Stimulated activated CD8-positive, alpha-beta memory T cell treated with anti-CD3 and anti-CD28 coated beads, Interleukin-7, amount 100 ng/mL, for 48 hours (primary cell): ENCODE results near the gene PRR22.
"Not testable (repeated sequence)": the region's sequence is repeated elsewhere in the genome, so short reads cannot be mapped to it uniquely, and the experiment has no call there.

Experiments
- DNase-seq, 2 donors: peaks; one replicate each; pipeline ENCODE4 v3.0.0-alpha.2; 2020; ENCODE audit warnings: low read depth in 1 of 2; ENCODE audit errors: extremely low read depth in 1 of 2

Gene PRR22

DNA sequence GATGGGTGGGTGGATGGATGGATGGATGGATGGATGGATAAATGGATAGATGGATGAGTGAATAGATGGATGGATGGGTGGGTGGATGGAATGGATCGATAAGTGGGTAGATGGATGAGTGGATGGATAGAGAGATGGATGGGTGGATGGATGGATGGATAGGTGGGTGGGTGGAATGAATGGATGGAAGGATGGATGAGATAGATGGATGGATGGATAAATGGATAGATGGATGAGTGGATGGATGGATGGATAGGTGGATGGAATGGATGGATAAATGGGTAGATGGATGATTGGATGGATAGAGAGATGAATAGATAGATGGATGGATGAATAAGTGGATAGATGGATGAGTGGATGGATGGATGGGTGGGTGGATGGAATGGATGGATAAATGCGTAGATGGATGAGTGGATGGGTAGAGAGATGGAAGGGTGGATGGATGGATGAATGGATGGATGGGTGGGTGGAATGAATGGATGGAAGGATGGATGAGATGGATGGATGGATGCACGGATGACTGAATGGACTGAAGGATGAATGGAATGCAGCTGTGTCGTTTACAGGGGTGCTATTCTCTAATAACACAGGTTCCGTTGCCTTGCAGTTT lies 21.8 kb downstream of the PRR22 start:
- DNase-seq: no peak

DNA sequence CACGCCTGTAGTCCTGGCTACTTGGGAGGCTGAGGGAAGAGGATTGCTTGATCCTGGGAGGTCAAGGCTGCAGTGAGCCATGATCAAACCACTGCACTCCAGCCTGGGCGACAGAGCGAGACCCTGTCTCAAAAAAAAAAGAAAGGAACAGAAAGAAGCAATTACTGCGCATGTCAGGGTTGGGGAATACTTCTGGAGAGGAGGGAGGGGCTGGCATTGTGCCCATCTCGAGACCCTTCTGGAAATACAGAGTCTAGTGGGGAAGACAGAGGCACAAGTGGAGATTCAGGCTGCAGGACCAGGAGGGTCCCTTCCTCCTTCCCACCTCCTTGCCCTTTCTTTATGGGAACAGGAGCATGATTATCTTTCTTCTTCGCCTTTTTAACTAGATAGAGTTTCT lies 30.8 kb downstream of the PRR22 start:
- DNase-seq: no peak

DNA sequence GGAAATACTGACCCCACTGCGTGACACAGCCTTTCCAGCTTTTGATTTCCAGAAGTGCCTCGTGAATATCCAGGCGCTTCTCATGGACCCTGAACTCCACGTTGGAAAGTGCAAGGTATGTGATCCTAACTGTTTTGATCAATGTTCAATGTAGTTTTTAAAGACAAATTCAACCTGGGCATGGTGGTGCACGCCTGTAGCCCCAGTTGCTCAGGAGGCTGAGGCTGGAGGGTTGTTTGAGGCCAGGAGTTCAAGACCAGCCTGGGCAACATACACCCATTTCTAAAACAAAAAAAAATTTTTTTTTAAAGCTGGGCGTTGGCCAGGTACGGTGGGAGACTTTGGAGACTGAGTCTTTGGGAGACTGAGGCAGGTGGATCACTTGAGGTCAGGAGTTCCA lies 32.8 kb downstream of the PRR22 start:
- no peak for DNase-seq

DNA sequence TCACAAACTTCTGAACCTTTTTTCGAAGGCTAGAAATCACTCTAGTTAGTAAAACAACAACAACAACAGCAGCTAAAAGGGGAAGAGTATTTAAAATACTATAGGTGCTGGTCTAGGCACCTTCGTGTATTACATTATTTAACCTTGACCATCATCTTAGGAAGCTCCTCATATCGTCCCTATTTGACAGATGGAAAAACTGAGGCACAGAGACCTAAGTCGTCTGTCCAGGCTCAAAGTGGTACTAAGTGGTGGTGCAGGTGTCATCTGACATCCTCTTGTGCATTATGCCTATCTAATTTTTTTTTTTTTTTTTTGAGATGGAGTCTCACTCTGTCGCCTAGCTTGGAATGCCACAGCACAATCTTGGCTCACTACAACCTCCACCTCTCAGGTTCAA lies 35.0 kb downstream of the PRR22 start:
- no peak for DNase-seq

DNA sequence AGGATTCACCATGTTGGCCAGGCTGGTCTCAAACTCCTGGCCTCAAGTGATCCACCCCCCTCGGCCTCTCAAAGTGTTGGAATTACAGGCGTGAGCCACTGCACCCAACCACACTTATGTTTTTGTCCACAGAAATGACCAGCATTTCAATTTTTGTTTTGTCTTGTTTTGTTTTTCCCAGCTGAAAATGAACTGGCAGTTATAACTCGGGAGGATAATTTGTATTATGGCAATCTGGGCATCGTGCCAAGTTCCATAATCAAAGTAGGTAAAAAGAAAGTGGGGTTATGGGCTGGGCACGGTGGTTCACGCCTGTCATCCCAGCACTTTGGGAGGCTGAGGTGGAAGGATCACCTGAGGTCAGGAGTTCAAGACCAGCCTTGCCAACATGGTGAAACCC lies 35.6 kb downstream of the PRR22 start:
- DNase-seq: not testable (repeated sequence)

DNA sequence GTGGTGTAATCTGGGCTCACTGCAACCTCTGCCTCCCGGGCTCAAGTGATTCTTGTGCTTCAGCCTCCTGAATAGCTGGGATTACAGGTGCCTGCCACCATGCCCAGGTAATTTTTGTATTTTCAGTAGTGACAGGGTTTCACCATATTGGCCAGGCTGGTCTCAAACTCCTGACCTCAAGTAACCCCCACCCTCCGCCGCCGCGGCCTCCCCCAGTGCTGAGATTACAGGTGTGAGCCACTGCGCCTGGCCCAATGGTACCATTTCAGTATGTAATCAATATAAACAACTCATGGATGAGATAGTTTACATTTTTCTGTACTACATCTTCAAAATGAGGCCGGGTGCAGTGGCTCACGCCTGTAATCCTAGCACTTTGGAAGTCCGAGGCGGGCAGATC lies 39.5 kb downstream of the PRR22 start:
- not testable (repeated sequence) for DNase-seq

DNA sequence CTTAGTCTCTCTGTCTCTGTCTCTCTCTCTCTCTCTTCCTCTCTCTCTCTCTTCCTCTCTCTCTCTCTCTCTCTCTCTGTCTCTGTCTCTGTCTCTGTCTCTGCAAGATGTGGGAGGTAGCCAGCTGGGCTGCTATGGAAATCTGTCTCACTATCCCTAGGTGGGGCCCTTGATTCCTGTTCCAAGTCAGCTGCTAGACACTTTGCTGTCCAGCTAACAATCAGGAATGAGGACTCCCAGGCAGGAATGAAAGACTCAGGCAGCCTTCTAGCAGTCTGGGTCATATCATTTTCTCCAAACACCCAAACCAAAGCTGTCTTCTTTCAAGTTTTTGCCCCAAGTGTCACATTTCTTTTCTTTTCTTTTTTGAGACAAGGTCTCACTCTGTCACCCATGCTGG lies 40.9 kb downstream of the PRR22 start:
- no peak for DNase-seq

DNA sequence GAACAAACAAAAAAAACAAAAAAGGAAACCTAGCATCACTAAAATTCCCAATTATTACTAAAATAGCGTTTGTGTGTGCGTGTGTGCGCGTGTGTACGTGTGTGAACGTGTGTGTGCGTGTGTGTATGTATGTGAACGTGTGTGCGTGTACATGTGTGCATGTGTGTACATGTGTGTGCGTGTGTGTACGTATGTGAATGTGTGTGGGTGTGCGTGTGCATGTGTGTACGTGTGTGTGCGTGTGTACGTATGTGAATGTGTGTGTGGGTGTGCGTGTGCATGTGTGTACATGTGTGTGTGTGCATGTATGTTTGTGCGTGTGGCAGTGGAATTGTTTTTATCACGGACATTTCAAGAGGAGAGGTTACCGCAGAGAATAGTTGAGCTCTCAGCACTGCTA lies 42.5 kb downstream of the PRR22 start:
- DNase-seq: no peak

DNA sequence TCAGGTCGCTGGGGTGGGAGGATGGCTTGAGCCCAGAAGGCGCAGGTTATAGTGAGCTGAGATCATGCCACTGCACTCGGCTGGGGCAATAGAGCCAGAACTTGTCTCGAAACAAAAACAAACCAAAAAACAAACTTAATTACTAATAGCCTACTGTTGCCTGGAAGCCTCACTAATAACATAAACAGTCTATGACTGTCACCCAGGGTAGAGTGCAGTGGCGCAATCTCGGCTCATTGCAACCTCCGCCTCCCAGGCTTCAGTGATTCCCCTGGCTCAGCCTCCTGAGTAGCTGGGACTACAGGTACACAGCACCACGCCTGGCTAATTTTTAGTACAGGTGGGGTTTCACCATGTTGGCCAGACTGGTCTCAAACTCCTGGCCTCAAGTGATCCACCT lies 46.1 kb downstream of the PRR22 start:
- DNase-seq: no peak

DNA sequence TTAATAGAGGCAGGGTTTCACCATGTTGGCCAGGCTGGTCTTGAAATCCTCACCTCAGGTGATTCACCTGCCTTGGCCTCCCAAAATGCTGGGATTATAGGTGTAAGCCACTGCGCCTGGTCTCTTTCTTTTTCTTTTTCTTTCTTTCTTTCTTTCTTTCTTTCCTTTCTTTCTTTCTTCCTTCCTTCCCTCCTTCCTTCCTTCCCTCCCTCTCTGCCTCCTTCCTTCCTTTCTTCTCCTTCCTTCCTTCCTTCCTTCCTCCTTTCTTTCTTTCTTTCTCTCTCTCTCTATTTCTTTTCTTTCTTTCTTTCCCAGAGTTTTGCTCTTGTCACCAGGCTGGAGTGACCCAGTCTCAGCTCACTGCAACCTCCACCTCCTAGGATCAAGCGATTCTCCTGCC lies 51.4 kb downstream of the PRR22 start:
- DNase-seq: not testable (repeated sequence)
